WERI-Rb-1 (cell line): ENCODE data around the gene GH2.

Source experiments
- DNase-seq: peaks from one replicate; pipeline ENCODE4 v3.0.0-alpha.2; 2020
- H3K27ac ChIP-seq: fragments of 250-450 bp; sonication (Bioruptor Pico); 2 replicates; pipeline ENCODE4 v1.5.1; 2020; ENCODE audit warnings: mild to moderate bottlenecking, moderate library complexity
- H3K27me3 ChIP-seq: fragments of 250-450 bp; sonication (Bioruptor Pico); 2 replicates; pipeline ENCODE4 v1.5.1; 2021; ENCODE audit warnings: mild to moderate bottlenecking, low read depth, moderate library complexity; ENCODE audit not compliant: insufficient read depth, severe bottlenecking
- H3K36me3 ChIP-seq: fragments of 250-450 bp; sonication (Bioruptor Pico); 2 replicates; pipeline ENCODE4 v1.5.1; 2020; ENCODE audit warnings: mild to moderate bottlenecking, moderate library complexity
- H3K4me3 ChIP-seq: 2 replicates; pipeline ENCODE4 v1.5.1; 2011; ENCODE audit warnings: low read depth, mild to moderate bottlenecking, control low read depth, low read length
- H3K9me3 ChIP-seq: fragments of 250-450 bp; sonication (Bioruptor Pico); 2 replicates; pipeline ENCODE4 v1.5.1; 2021; ENCODE audit warnings: mild to moderate bottlenecking, moderate library complexity; ENCODE audit not compliant: severe bottlenecking
- TF ChIP-seq, protein P1 (sequence below): IDR thresholded peaks from 2 replicates; pipeline ENCODE4 v1.5.1; 2011; ENCODE audit warnings: low read depth, mild to moderate bottlenecking, control low read depth, inconsistent platforms, low read length

The GH2 gene

DNA sequence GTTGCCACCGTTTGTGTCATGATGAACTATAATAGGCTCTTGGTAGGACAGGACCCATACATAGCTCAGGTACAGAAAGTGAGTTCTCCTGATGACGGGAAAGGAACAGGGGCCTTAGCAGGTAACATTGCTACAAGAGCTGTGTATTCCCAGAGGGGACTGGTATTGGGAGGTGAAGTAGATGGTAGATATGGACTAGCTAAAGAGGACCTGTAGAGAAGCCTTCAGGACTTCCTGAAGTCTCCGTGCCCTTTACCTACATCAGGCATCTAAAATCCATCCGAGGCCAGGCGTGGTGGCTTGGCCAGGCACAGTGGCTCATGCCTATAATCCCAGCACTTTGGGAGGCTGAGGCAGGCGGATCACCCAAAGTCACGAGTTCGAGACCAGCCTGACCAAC, 26.6 kb downstream of the GH2 start:
- Histone ChIP-seq H3K36me3 (no peaks in the 10 kb centered on the region), H3K27ac (no peak overlapping the region), H3K27me3 (no peaks in the 10 kb centered on the region), H3K9me3 (no peaks in the 10 kb centered on the region), H3K4me3 (no peak overlapping the region)
- DNase-seq, result no peak
- TF ChIP-seq, protein P1, sequence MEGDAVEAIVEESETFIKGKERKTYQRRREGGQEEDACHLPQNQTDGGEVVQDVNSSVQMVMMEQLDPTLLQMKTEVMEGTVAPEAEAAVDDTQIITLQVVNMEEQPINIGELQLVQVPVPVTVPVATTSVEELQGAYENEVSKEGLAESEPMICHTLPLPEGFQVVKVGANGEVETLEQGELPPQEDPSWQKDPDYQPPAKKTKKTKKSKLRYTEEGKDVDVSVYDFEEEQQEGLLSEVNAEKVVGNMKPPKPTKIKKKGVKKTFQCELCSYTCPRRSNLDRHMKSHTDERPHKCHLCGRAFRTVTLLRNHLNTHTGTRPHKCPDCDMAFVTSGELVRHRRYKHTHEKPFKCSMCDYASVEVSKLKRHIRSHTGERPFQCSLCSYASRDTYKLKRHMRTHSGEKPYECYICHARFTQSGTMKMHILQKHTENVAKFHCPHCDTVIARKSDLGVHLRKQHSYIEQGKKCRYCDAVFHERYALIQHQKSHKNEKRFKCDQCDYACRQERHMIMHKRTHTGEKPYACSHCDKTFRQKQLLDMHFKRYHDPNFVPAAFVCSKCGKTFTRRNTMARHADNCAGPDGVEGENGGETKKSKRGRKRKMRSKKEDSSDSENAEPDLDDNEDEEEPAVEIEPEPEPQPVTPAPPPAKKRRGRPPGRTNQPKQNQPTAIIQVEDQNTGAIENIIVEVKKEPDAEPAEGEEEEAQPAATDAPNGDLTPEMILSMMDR, result no peak

DNA sequence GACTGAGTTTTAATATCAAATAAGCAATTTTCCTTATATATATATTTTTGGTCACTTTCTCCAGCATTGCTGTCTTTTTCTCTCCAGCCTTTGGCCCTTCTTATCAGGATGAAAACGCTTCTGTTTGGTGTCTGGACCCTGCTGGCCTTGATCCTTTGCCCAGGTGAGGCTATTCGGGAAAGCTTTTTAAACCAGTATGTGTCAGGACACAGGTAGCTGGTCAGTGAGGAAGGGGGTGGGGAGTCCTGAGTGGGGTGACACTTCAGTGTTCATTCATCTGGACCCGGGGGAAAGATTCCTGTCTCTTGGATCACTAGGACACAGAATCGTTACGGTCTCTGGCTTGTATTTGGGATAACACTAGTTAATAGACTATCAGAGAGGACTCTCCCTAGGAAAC, 27.0 kb downstream of the GH2 start:
- no peak overlapping the region for H3K27ac ChIP-seq
- no peak overlapping the region for H3K4me3 ChIP-seq
- TF ChIP-seq, protein P1, result no peak
- no peaks in the 10 kb centered on the region for H3K9me3 ChIP-seq
- no peaks in the 10 kb centered on the region for H3K36me3 ChIP-seq
- H3K27me3 ChIP-seq, result no peaks in the 10 kb centered on the region
- DNase-seq, result no peak

DNA sequence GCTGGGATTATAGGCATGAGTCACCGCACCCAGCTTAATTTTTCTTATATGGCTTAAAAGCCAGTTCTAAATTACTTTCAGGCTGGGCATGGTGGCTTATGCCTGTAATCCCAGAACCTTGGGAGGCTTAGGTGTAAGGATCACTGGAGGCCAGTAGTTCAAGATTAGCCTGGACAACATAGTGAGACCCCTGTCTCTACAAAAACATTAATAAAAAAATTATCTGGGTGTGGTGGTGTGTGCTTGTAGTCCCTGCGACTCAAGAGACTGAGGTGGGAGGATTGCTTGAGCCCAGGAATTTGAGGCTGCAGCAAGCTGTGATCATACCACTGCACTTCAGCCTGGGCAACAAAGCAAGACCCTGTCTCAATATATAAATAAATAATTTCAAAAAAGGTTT, 28.5 kb downstream of the GH2 start:
- Histone ChIP-seq H3K9me3 (no peaks in the 10 kb centered on the region), H3K36me3 (no peaks in the 10 kb centered on the region)

DNA sequence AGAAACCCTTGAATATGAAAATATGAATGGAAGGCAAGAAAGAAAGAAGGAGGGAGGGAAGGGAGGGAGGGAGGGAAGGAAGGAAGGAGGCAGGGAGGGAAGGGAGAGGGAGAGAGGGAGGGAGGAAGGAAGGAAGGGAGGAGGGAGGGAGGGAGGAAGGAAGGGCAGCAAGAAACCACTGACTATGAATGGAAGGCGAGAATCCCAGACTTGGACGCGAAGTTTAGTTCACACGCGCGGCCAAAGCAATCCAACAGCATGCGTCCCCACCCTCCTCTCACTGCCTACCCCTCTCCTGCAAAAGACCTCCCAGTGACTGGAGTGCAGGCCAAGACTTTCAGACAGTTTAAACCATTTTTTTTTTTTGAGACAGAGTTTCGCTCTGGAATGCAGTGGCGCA, 31.3 kb downstream of the GH2 start:
- Histone ChIP-seq H3K4me3 (no peak overlapping the region), H3K36me3 (no peaks in the 10 kb centered on the region), H3K9me3 (no peaks in the 10 kb centered on the region), H3K27me3 (no peaks in the 10 kb centered on the region), H3K27ac (no peak overlapping the region)
- TF ChIP-seq, protein P1, result no peak
- no peak for DNase-seq

More for the DNA sequence above, 28.5 kb downstream of the GH2 start:
- TF ChIP-seq, protein P1, result no peak
- Histone ChIP-seq H3K27ac (no peak overlapping the region), H3K27me3 (no peaks in the 10 kb centered on the region), H3K4me3 (no peak overlapping the region)
- no peak for DNase-seq

DNA sequence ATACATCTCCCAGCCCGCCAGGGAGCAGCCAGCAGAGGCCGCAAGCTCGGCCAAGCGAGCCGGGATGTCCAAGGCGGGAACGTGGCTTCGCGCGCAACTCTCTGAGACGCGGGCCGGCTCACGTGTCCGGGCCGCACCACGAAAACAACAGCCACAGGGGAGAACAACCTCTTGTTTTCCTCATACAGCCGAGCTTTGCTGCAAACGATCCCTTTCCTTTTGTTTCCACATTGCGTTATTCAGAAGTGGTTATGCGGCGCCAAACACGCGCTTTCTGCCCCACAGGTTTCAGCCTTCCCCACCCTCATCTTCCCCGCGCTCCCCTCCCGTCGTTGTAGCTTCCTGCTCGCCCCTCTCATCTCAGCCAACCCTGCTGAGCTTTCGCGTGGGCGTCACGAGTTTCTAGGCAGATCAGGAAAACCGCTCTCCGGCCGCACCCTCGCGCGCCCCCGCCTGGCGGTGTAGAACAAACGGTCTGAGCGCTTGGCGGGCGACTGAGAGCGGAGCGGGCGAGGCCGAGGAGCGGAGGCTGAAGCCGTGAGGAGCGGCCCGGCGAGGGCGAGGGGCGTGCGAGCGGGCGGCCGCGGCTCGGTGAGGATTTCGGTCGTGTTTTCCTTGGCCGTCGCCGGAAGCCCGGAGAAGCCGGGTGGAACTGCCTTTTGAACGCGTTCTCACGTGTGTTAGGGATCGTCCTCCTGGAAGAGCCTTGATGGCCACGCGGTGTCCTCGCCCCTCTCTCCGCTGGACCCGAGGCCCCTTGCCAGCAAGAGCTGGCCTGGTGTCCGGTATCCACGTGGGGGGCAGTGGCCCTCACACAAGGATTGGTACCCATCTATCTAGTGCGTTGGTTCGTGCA, 32.7 kb downstream of the GH2 start:
- Histone ChIP-seq H3K9me3 (no peaks in the 10 kb centered on the region), H3K27me3 (no peaks in the 10 kb centered on the region), H3K36me3 (no peaks in the 10 kb centered on the region), H3K27ac (no peak overlapping the region), H3K4me3 (no peak overlapping the region)
- TF ChIP-seq, protein P1, result no peak
- peak; percentile 57 for DNase-seq
